HEK293 (cell line): ENCODE data around the gene GPR160.

Experiments used
- CTCF ChIA-PET: fragments of 350-600 bp; formaldehyde crosslinking; extraction: SDS; loops from one replicate; lab custom pipeline; 2021; ENCODE audit warnings: antibody characterized with exemption; lab: Yijun Ruan, JAX
- POLR2A ChIA-PET: fragments of 300-600 bp; formaldehyde crosslinking; extraction: SDS; loops from one replicate; lab custom pipeline; 2020; ENCODE audit warnings: antibody characterized with exemption, inconsistent platforms; lab: Yijun Ruan, JAX
- H3K27ac ChIP-seq: fragments of 200-500 bp; sonication (Bioruptor generic); 2 replicates; pipeline ENCODE4 v1.5.1; 2014; ENCODE audit warnings: low read depth, low read length, control low read depth, inconsistent platforms; ENCODE audit errors: extremely low read depth
- H3K36me3 ChIP-seq, 2 experiments: fragments of 200-500 bp in 1 of 2; sonication (Bioruptor generic) in 1 of 2; 1 replicate in 1 of 2; 2 replicates in 1 of 2; pipeline ENCODE4 v1.5.1; 2014 to 2017; ENCODE audit warnings: inconsistent platforms in 2 of 2, low read length in 2 of 2; ENCODE audit not compliant: control insufficient read depth in 2 of 2, insufficient read depth in 1 of 2
- H3K4me1 ChIP-seq: fragments of 200-500 bp; sonication (Bioruptor generic); 2 replicates; pipeline ENCODE4 v1.5.1; 2014; ENCODE audit warnings: mild to moderate bottlenecking, low read length, inconsistent platforms; ENCODE audit not compliant: control insufficient read depth, insufficient read depth
- H3K4me3 ChIP-seq: 2 replicates; pipeline ENCODE4 v1.5.1; 2011; ENCODE audit warnings: low read depth, mild to moderate bottlenecking, control low read depth, low read length, moderate library complexity
- H3K9me3 ChIP-seq: fragments of 200-500 bp; sonication (Bioruptor generic); 2 replicates; pipeline ENCODE4 v1.5.1; 2014; ENCODE audit warnings: low read depth, low read length, inconsistent platforms; ENCODE audit not compliant: control insufficient read depth, insufficient read depth
- CTCF ChIP-seq: fragments of 450-650 bp; formaldehyde crosslinking; IDR thresholded peaks from 2 replicates; pipeline ENCODE4 v1.5.1; 2016; ENCODE audit warnings: missing biosample characterization, missing genetic modification characterization
- KLF17 ChIP-seq: fragments of 450-650 bp; formaldehyde crosslinking; IDR thresholded peaks from 2 replicates; pipeline ENCODE4 v1.5.1; 2016; ENCODE audit warnings: missing biosample characterization, missing genetic modification characterization
- PBX3 ChIP-seq: sonication (generic); formaldehyde crosslinking; IDR thresholded peaks from 2 replicates; pipeline ENCODE4 v1.8.1; 2022; ENCODE audit warnings: mild to moderate bottlenecking, moderate library complexity, missing genetic modification reagents
- PRDM2 ChIP-seq: fragments of 450-650 bp; formaldehyde crosslinking; IDR thresholded peaks from 2 replicates; pipeline ENCODE4 v1.5.1; 2016; ENCODE audit warnings: missing biosample characterization, missing genetic modification characterization, borderline replicate concordance
- ZFHX2 ChIP-seq: fragments of 450-650 bp; formaldehyde crosslinking; conservative IDR thresholded peaks from 2 replicates; pipeline ENCODE4 v1.5.1; 2016; ENCODE audit warnings: missing biosample characterization, missing genetic modification characterization
- ZNF140 ChIP-seq: fragments of 450-650 bp; formaldehyde crosslinking; IDR thresholded peaks from 2 replicates; pipeline ENCODE4 v1.5.1; 2016; ENCODE audit warnings: missing biosample characterization, missing genetic modification characterization
- ZNF155 ChIP-seq: fragments of 450-650 bp; formaldehyde crosslinking; IDR thresholded peaks from 2 replicates; pipeline ENCODE4 v1.5.1; 2016; ENCODE audit warnings: missing biosample characterization, missing genetic modification characterization
- ZNF19 ChIP-seq: fragments of 450-650 bp; formaldehyde crosslinking; IDR thresholded peaks from 2 replicates; pipeline ENCODE4; 2016; ENCODE audit warnings: missing biosample characterization, missing genetic modification characterization, low read depth
- ZNF221 ChIP-seq: fragments of 450-650 bp; formaldehyde crosslinking; IDR thresholded peaks from 2 replicates; pipeline ENCODE4 v1.5.1; 2017; ENCODE audit warnings: missing biosample characterization, missing genetic modification characterization, borderline replicate concordance
- ZNF394 ChIP-seq: fragments of 450-650 bp; formaldehyde crosslinking; IDR thresholded peaks from 2 replicates; pipeline ENCODE4 v1.5.1; 2016; ENCODE audit warnings: missing biosample characterization, missing genetic modification characterization, mild to moderate bottlenecking, moderate library complexity, borderline replicate concordance
- ZNF521 ChIP-seq: fragments of 450-650 bp; formaldehyde crosslinking; IDR thresholded peaks from 2 replicates; pipeline ENCODE4 v1.5.1; 2017; ENCODE audit warnings: missing biosample characterization, mild to moderate bottlenecking, missing genetic modification characterization
- ZNF530 ChIP-seq: fragments of 450-650 bp; formaldehyde crosslinking; IDR thresholded peaks from 2 replicates; pipeline ENCODE4 v1.5.1; 2016; ENCODE audit warnings: low read depth, missing biosample characterization, missing genetic modification characterization
- ZNF555 ChIP-seq: fragments of 450-650 bp; formaldehyde crosslinking; conservative IDR thresholded peaks from 2 replicates; pipeline ENCODE4 v1.5.1; 2017; ENCODE audit warnings: missing biosample characterization, mild to moderate bottlenecking, missing genetic modification characterization, inconsistent platforms
- ZXDB ChIP-seq: fragments of 450-650 bp; formaldehyde crosslinking; IDR thresholded peaks from 2 replicates; pipeline ENCODE4 v1.5.1; 2016; ENCODE audit warnings: missing biosample characterization, missing genetic modification characterization

The GPR160 gene

GRCh38 chr3:170095771-170096170 lies 58.0 kb downstream of the GPR160 start:
- no peak for TF ChIP-seq ZFHX2 (tag by site-specific recombination)
- TF ChIP-seq ZNF555 (tag by site-specific recombination): no peak
- TF ChIP-seq ZNF530: no peak
- no peak for TF ChIP-seq ZNF221
- no peak for TF ChIP-seq ZNF521 (tag by site-specific recombination)
- no peak for TF ChIP-seq ZNF140
- TF ChIP-seq ZNF394 (tag by site-specific recombination): no peak
- TF ChIP-seq ZXDB (tag by site-specific recombination): no peak
- H3K4me1 ChIP-seq: no peaks in the 10 kb centered on the region
- POLR2A ChIA-PET: no interaction called here
- no peak overlapping the region for H3K4me3 ChIP-seq
- no peak overlapping the region for H3K27ac ChIP-seq
- CTCF ChIA-PET: interaction anchor here (0.7 kb wide), 1 partner anchor 716 kb away, joined by 3 read pairs; no protein-coding TSS in a partner anchor
- peaks cover 6 to 76% of the 10 kb centered on the region in 2 experiments; a peak in 2 of 3 replicates for H3K36me3 ChIP-seq
- no peaks in the 10 kb centered on the region for H3K9me3 ChIP-seq

GRCh38 chr3:170096342-170096741 lies 58.5 kb downstream of the GPR160 start:
- peaks cover 6 to 82% of the 10 kb centered on the region in 2 experiments; a peak in 2 of 3 replicates for H3K36me3 ChIP-seq
- no peaks in the 10 kb centered on the region for H3K9me3 ChIP-seq
- H3K4me3 ChIP-seq: no peak overlapping the region
- TF ChIP-seq PBX3 (no peak), CTCF (tag by site-specific recombination) (no peak), PRDM2 (tag by site-specific recombination) (no peak), ZNF155 (tag by site-specific recombination) (no peak), ZNF19 (tag by site-specific recombination) (no peak)
- TF ChIP-seq, all 188 proteins: peak for 0
- Histone ChIP-seq H3K27ac (no peak overlapping the region), H3K4me1 (no peaks in the 10 kb centered on the region)
- CTCF ChIA-PET: interaction anchor here (0.7 kb wide), 1 partner anchor 716 kb away, joined by 3 read pairs; no protein-coding TSS in a partner anchor
- POLR2A ChIA-PET: no interaction called here

- POLR2A ChIA-PET: no interaction called here
- H3K4me3 ChIP-seq: no peak overlapping the region
- TF ChIP-seq KLF17 (tag by site-specific recombination): no peak
- CTCF ChIA-PET: interaction anchor here (0.6 to 1.1 kb wide), 4 partner anchors 23 to 315 kb away, joined by 3 to 4 read pairs (median 3); no protein-coding TSS in a partner anchor
- peaks cover 12 to 84% of the 10 kb centered on the region in 2 experiments for H3K36me3 ChIP-seq
- H3K27ac ChIP-seq: no peak overlapping the region
- no peaks in the 10 kb centered on the region for H3K4me1 ChIP-seq
- no peaks in the 10 kb centered on the region for H3K9me3 ChIP-seq
Measured at GRCh38 chr3:170098753-170099152, 61.0 kb downstream of the GPR160 start.
